ENCODE results near the gene ADPRH.

DNA sequence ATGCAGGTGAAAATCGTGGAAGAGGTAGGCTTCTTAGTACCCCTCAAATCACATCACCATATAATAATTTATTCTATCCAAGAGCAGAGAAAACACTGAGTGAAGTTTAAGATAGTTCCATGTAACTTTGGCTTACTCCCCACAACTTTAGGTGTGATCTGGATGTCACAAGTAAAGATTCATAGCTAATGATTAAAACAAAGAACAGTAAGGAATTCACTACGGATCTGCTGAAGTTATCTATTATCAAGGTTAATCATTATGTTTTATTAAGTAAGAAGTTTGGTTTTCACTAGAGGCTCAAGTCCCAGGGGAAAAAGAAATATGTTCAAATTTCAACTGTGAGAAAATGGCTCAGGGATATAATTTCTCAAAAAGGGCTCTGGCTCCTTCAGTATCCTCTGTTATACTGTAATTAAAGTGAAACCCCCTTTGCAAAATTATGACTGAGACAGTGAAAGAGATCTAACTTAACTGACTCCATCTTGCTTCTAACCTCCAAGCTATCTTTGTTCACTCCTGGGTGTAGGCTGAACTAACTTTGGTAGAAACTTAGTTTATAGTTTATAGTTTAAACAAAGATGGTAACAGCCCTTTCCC, 37.0 kb upstream of the ADPRH start:
- TF ChIP-seq, protein P1, sequence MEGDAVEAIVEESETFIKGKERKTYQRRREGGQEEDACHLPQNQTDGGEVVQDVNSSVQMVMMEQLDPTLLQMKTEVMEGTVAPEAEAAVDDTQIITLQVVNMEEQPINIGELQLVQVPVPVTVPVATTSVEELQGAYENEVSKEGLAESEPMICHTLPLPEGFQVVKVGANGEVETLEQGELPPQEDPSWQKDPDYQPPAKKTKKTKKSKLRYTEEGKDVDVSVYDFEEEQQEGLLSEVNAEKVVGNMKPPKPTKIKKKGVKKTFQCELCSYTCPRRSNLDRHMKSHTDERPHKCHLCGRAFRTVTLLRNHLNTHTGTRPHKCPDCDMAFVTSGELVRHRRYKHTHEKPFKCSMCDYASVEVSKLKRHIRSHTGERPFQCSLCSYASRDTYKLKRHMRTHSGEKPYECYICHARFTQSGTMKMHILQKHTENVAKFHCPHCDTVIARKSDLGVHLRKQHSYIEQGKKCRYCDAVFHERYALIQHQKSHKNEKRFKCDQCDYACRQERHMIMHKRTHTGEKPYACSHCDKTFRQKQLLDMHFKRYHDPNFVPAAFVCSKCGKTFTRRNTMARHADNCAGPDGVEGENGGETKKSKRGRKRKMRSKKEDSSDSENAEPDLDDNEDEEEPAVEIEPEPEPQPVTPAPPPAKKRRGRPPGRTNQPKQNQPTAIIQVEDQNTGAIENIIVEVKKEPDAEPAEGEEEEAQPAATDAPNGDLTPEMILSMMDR (conservative IDR thresholded peaks at IDR 0.05; ENCODE audit: low read depth, low read length) = no peak
- TF ChIP-seq POLR2A (IDR thresholded peaks at IDR 0.05; ENCODE audit: low read depth, low read length) (no peak), RCOR1 (IDR thresholded peaks at IDR 0.05; ENCODE audit: insufficient replicate concordance, low read length) (no peak)
- TF ChIP-seq, protein P2, sequence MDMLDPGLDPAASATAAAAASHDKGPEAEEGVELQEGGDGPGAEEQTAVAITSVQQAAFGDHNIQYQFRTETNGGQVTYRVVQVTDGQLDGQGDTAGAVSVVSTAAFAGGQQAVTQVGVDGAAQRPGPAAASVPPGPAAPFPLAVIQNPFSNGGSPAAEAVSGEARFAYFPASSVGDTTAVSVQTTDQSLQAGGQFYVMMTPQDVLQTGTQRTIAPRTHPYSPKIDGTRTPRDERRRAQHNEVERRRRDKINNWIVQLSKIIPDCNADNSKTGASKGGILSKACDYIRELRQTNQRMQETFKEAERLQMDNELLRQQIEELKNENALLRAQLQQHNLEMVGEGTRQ (IDR thresholded peaks at IDR 0.05; ENCODE audit: low read depth, low read length) = no peak
